HepG2 (cell line): ENCODE results near the gene NPR3.

Source experiments
- KAT7 ChIP-seq: IDR thresholded peaks from 2 replicates; pipeline ENCODE4 v1.6.1; 2018; ENCODE audit warnings: borderline replicate concordance, missing compliant biosample characterization
- KMT2B ChIP-seq: IDR thresholded peaks from 2 replicates; pipeline ENCODE4 v1.6.1; 2016; ENCODE audit warnings: missing genetic modification reagents, missing compliant biosample characterization
- POLR2AphosphoS5 ChIP-seq: IDR thresholded peaks from 2 replicates; pipeline ENCODE4 v1.6.1; 2012; ENCODE audit warnings: low read depth, low read length
- SRSF9 ChIP-seq: fragments of 200-400 bp; formaldehyde crosslinking; IDR thresholded peaks from 2 replicates; pipeline ENCODE4 v1.6.1; 2018; ENCODE audit warnings: borderline replicate concordance, mild to moderate bottlenecking, low read depth, low read length; ENCODE audit not compliant: insufficient read depth, poor library complexity, severe bottlenecking
- TRIM24 ChIP-seq: sonication (generic); formaldehyde crosslinking; IDR thresholded peaks from 2 replicates; pipeline ENCODE4 v1.8.0; 2022; ENCODE audit warnings: mild to moderate bottlenecking, missing genetic modification reagents
- ZNF670 ChIP-seq: sonication (generic); formaldehyde crosslinking; IDR thresholded peaks from 2 replicates; pipeline ENCODE4 v1.8.0; 2022; ENCODE audit warnings: mild to moderate bottlenecking, missing genetic modification reagents, borderline replicate concordance
- TF ChIP-seq, protein P1 (sequence below), 2 experiments: sonication (generic) in 1 of 2; formaldehyde crosslinking in 1 of 2; IDR thresholded peaks; 2 replicates each; pipeline versions ENCODE4 v1.5.1 to v1.6.1; 2011 to 2020; ENCODE audit warnings: borderline replicate concordance in 1 of 2, low read depth in 1 of 2, low read length in 1 of 2, mild to moderate bottlenecking in 1 of 2, missing genetic modification reagents in 1 of 2, moderate library complexity in 1 of 2
- TF ChIP-seq, protein P2 (sequence below): sonication (generic); formaldehyde crosslinking; IDR thresholded peaks from 2 replicates; pipeline ENCODE4 v1.5.0; 2020; ENCODE audit warnings: mild to moderate bottlenecking, missing genetic modification reagents, moderate library complexity
- TF ChIP-seq, protein P3 (sequence below): sonication (generic); formaldehyde crosslinking; IDR thresholded peaks from 2 replicates; pipeline ENCODE4 v1.4.0; 2020; ENCODE audit warnings: mild to moderate bottlenecking, missing genetic modification reagents, borderline replicate concordance
- TF ChIP-seq, protein P4 (sequence below): IDR thresholded peaks from 2 replicates; pipeline ENCODE4 v1.6.1; 2012; ENCODE audit warnings: low read length, improper control_type of control experiment
- TF ChIP-seq, protein P5 (sequence below): sonication (generic); formaldehyde crosslinking; IDR thresholded peaks from 2 replicates; pipeline ENCODE4 v1.5.0; 2020; ENCODE audit warnings: missing genetic modification reagents

DNA sequence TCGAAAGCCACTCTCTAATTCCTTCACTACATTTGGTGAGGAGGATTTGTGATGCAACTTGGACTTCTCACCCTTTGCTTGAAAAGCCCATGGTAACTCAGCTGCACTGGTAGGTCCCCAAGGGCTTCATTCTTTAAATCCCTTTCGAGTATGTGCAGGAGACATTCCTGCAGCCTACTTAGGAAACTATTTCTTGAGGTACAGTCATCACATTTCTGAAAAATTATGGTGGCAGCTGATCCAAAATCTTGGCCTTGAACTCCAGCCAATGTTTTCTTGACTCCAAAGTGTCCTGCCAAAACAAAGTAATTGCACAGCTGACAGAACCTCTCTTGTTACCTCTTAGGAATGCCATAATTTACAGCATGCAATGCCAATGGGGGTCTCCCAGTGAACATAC is 99.7 kb downstream of the NPR3 start:
- TF ChIP-seq, protein P1, sequence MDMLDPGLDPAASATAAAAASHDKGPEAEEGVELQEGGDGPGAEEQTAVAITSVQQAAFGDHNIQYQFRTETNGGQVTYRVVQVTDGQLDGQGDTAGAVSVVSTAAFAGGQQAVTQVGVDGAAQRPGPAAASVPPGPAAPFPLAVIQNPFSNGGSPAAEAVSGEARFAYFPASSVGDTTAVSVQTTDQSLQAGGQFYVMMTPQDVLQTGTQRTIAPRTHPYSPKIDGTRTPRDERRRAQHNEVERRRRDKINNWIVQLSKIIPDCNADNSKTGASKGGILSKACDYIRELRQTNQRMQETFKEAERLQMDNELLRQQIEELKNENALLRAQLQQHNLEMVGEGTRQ (IDR thresholded peaks at IDR 0.05; ENCODE audit: low read depth, low read length): no peak
- TF ChIP-seq, protein P1 (CRISPR knock-in tag; IDR thresholded peaks at IDR 0.05; ENCODE audit: borderline replicate concordance): no peak
- TF ChIP-seq, protein P2, sequence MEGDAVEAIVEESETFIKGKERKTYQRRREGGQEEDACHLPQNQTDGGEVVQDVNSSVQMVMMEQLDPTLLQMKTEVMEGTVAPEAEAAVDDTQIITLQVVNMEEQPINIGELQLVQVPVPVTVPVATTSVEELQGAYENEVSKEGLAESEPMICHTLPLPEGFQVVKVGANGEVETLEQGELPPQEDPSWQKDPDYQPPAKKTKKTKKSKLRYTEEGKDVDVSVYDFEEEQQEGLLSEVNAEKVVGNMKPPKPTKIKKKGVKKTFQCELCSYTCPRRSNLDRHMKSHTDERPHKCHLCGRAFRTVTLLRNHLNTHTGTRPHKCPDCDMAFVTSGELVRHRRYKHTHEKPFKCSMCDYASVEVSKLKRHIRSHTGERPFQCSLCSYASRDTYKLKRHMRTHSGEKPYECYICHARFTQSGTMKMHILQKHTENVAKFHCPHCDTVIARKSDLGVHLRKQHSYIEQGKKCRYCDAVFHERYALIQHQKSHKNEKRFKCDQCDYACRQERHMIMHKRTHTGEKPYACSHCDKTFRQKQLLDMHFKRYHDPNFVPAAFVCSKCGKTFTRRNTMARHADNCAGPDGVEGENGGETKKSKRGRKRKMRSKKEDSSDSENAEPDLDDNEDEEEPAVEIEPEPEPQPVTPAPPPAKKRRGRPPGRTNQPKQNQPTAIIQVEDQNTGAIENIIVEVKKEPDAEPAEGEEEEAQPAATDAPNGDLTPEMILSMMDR: no peak
- TF ChIP-seq POLR2AphosphoS5: no peak
- TF ChIP-seq, protein P3, sequence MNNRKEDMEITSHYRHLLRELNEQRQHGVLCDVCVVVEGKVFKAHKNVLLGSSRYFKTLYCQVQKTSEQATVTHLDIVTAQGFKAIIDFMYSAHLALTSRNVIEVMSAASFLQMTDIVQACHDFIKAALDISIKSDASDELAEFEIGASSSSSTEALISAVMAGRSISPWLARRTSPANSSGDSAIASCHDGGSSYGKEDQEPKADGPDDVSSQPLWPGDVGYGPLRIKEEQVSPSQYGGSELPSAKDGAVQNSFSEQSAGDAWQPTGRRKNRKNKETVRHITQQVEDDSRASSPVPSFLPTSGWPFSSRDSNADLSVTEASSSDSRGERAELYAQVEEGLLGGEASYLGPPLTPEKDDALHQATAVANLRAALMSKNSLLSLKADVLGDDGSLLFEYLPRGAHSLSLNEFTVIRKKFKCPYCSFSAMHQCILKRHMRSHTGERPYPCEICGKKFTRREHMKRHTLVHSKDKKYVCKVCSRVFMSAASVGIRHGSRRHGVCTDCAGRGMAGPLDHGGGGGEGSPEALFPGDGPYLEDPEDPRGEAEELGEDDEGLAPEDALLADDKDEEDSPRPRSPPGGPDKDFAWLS (CRISPR knock-in tag): no peak
- no peak for TF ChIP-seq TRIM24 (CRISPR knock-in tag)
- no peak for TF ChIP-seq KAT7 (CRISPR knock-in tag)
- TF ChIP-seq, protein P4, sequence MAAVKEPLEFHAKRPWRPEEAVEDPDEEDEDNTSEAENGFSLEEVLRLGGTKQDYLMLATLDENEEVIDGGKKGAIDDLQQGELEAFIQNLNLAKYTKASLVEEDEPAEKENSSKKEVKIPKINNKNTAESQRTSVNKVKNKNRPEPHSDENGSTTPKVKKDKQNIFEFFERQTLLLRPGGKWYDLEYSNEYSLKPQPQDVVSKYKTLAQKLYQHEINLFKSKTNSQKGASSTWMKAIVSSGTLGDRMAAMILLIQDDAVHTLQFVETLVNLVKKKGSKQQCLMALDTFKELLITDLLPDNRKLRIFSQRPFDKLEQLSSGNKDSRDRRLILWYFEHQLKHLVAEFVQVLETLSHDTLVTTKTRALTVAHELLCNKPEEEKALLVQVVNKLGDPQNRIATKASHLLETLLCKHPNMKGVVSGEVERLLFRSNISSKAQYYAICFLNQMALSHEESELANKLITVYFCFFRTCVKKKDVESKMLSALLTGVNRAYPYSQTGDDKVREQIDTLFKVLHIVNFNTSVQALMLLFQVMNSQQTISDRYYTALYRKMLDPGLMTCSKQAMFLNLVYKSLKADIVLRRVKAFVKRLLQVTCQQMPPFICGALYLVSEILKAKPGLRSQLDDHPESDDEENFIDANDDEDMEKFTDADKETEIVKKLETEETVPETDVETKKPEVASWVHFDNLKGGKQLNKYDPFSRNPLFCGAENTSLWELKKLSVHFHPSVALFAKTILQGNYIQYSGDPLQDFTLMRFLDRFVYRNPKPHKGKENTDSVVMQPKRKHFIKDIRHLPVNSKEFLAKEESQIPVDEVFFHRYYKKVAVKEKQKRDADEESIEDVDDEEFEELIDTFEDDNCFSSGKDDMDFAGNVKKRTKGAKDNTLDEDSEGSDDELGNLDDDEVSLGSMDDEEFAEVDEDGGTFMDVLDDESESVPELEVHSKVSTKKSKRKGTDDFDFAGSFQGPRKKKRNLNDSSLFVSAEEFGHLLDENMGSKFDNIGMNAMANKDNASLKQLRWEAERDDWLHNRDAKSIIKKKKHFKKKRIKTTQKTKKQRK: no peak
- TF ChIP-seq KMT2B (CRISPR knock-in tag): no peak
- TF ChIP-seq, protein P5, sequence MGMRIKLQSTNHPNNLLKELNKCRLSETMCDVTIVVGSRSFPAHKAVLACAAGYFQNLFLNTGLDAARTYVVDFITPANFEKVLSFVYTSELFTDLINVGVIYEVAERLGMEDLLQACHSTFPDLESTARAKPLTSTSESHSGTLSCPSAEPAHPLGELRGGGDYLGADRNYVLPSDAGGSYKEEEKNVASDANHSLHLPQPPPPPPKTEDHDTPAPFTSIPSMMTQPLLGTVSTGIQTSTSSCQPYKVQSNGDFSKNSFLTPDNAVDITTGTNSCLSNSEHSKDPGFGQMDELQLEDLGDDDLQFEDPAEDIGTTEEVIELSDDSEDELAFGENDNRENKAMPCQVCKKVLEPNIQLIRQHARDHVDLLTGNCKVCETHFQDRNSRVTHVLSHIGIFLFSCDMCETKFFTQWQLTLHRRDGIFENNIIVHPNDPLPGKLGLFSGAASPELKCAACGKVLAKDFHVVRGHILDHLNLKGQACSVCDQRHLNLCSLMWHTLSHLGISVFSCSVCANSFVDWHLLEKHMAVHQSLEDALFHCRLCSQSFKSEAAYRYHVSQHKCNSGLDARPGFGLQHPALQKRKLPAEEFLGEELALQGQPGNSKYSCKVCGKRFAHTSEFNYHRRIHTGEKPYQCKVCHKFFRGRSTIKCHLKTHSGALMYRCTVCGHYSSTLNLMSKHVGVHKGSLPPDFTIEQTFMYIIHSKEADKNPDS: no peak
- TF ChIP-seq ZNF670: no peak
- TF ChIP-seq SRSF9: no peak
